ENCODE measurements around the gene TXNRD1.

GRCh38 chr12:104258476-104259067 is 43.0 kb downstream of the TXNRD1 start:
- TF ChIP-seq CTCF (IDR thresholded peaks at IDR 0.05) (no peak), POLR2A (IDR thresholded peaks at IDR 0.05) (no peak)
